GM12874 (cell line): ENCODE measurements around the gene LYPD3.

Experiments used
- TF ChIP-seq, protein P1 (sequence below): IDR thresholded peaks from 2 replicates; pipeline ENCODE4 v1.5.1; 2011; ENCODE audit warnings: low read depth, mild to moderate bottlenecking, control low read depth, low read length, moderate library complexity; ENCODE audit not compliant: insufficient read depth

The LYPD3 gene

DNA sequence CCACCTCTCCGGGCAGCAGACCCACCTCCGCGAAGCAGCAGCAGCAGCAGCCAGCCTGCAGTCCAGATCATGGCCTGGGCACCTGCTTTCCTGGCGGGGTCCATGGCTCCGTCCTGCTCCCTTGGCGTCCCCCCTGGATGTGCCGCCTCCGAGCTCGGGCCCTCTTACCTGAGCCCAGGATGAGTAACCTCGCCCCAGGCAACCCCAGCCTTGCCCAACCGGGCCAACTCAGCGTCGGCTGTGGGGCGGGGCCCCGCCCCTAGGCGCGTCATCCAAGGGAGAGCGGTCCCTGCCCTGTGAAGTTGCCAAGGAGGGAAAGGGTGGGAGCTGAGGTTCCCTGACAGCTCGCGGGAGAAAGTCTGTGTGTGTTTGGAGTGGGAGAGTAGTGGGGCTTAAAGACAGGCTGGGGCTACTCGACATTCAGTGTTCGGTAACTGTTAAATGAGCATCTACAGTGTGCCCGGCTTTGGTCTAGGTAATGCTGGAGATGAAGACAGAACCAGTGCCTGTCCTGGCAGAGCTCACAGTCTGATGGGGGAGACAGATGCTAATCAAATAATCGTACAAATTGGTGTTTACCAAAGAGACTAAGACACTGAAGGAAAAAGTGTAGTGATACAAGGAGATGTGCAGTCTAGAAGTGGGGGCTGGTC lies at the start of gene LYPD3:
Gene LYPD3 (minus strand): TSS at position 141 of the 653 bp plus-strand sequence. CDS start 37 bp downstream, at position 104.
- TF ChIP-seq, protein P1, sequence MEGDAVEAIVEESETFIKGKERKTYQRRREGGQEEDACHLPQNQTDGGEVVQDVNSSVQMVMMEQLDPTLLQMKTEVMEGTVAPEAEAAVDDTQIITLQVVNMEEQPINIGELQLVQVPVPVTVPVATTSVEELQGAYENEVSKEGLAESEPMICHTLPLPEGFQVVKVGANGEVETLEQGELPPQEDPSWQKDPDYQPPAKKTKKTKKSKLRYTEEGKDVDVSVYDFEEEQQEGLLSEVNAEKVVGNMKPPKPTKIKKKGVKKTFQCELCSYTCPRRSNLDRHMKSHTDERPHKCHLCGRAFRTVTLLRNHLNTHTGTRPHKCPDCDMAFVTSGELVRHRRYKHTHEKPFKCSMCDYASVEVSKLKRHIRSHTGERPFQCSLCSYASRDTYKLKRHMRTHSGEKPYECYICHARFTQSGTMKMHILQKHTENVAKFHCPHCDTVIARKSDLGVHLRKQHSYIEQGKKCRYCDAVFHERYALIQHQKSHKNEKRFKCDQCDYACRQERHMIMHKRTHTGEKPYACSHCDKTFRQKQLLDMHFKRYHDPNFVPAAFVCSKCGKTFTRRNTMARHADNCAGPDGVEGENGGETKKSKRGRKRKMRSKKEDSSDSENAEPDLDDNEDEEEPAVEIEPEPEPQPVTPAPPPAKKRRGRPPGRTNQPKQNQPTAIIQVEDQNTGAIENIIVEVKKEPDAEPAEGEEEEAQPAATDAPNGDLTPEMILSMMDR: no peak

GRCh38 chr19:43511324-43511723 lies 45.9 kb upstream of the LYPD3 start:
- TF ChIP-seq, protein P1: no peak

DNA sequence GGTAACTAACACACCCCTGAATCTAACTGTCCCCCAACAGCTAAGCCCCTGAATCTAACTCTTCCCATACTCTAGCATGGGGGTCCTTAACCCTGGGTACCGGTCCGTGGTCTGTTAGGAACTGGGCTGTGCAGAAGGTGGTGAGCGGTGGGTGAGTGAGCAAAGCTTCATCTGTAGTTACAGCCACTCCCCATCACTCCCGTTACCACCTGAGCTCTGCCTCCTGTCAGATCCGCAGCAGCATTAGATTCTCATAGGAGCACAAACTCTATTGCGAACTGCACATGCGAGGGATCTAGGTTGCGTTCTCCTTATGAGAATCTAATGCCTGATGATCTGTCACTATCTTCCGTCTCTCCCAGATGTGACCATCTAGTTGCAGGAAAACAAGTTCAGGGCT lies 45.3 kb upstream of the LYPD3 start:
- TF ChIP-seq, protein P1: no peak

DNA sequence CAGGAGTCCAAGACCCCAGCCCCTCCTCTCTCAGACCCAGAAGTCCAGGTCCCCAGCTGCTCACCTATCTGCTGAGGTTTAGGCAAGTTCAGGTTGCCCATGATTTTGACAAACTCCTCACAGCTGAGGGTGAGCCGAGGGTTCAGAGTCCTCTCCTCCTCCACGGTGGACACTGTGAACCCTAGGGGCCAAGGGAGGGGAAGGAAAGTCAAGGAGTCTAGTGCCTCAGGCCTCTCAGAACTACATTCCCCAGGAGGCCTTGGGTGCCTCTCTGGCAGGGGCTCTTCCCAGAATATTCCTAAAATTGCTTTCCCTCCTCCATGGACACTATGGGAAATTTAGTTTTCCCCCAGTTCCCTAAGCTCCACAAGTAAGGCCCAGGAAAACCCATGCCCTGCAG lies 42.5 kb upstream of the LYPD3 start:
- TF ChIP-seq, protein P1: no peak

- TF ChIP-seq, protein P1: no peak
Observed at GRCh38 chr19:43506629-43507028, 41.2 kb upstream of the LYPD3 start.

GRCh38 chr19:43505941-43506340 lies 40.5 kb upstream of the LYPD3 start:
- TF ChIP-seq, protein P1: no peak

DNA sequence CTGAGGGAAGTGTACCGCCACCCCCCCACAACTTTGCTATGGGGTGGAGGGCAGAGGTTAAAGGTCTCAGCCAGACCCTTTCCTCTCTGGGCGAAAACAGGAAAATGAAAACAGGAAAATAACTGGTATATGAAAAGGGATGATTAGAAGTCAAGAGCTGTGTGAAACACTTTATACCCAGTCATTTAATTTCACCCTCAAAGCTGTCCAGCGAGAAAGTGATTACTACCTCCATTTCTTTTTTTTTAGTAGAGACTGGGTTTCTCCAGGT lies 39.7 kb upstream of the LYPD3 start:
- TF ChIP-seq, protein P1: no peak
